A549 (cell line): ENCODE measurements around the gene SENP7. TPM values are rescaled to one million over a fixed set of nuclear protein-coding genes. Genes with fewer than 3 reads are reported as not detected.

Experiments used
- ATAC-seq, 2 experiments: fragments of 200-7000 bp in 1 of 2; fragments of >200 bp in 1 of 2; cut with Nextera tagmentation in 1 of 2; cut with Tn5 transposase in 1 of 2; 3 replicates each; pipeline versions ENCODE4 v1.8.0 to v1.9.1; 2018 to 2020; ENCODE audit warnings: mild to moderate bottlenecking in 1 of 2, moderate library complexity in 1 of 2
- CTCF ChIA-PET: fragments of 300-600 bp; sonication (Branson Sonifier 250); formaldehyde crosslinking; extraction: SDS; loops from one replicate; lab custom pipeline; 2021; ENCODE audit warnings: antibody characterized with exemption, inconsistent platforms; lab: Yijun Ruan, JAX
- POLR2A ChIA-PET: fragments of 350-600 bp; formaldehyde crosslinking; extraction: SDS; loops from one replicate; lab custom pipeline; 2021; ENCODE audit warnings: antibody characterized with exemption, inconsistent platforms; lab: Yijun Ruan, JAX
- DNase-seq, 2 experiments: peaks; one replicate each; pipeline versions ENCODE4 v3.0.0 to v3.0.0-alpha.2; 2011 to 2016; ENCODE audit warnings: low read depth in 1 of 2, low spot score in 1 of 2
- FAIRE-seq: peaks from 2 replicates; lab custom pipeline; 2011; peaks lifted over from hg19 to GRCh38; lab: Jason Lieb, UNC
- H3K27ac ChIP-seq, 2 experiments: fragments of >200 bp; sonication (Bioruptor Twin); formaldehyde crosslinking; 3 replicates each; pipeline ENCODE4 v1.5.1; 2016 to 2017
- H3K4me1 ChIP-seq: fragments of >200 bp; sonication (Bioruptor Twin); formaldehyde crosslinking; 3 replicates; pipeline ENCODE4 v1.6.1; 2016
- H3K4me2 ChIP-seq: fragments of >200 bp; sonication (Bioruptor Twin); formaldehyde crosslinking; 3 replicates; pipeline ENCODE4 v1.6.1; 2016
- H3K4me3 ChIP-seq: fragments of >200 bp; sonication (Bioruptor Twin); formaldehyde crosslinking; 3 replicates; pipeline ENCODE4 v1.5.1; 2016
- H3K9me3 ChIP-seq: fragments of >200 bp; sonication (Bioruptor Twin); formaldehyde crosslinking; 3 replicates; pipeline ENCODE4 v1.6.1; 2016
- BHLHE40 ChIP-seq: IDR thresholded peaks from 2 replicates; pipeline ENCODE4 v1.6.1; 2012; ENCODE audit warnings: low read depth, low read length, inconsistent platforms
- CBX2 ChIP-seq: fragments of 200-600 bp; sonication (generic); IDR thresholded peaks from 2 replicates; pipeline ENCODE4 v1.6.1; 2016; ENCODE audit warnings: low read depth, mild to moderate bottlenecking, borderline replicate concordance
- CBX8 ChIP-seq: fragments of 200-600 bp; sonication (generic); IDR thresholded peaks from 2 replicates; pipeline ENCODE4 v1.6.1; 2016
- CHD2 ChIP-seq: fragments of 150-350 bp; IDR thresholded peaks from 2 replicates; pipeline ENCODE4 v1.6.1; 2014; ENCODE audit warnings: low read length; ENCODE audit not compliant: partially characterized antibody
- CHD4 ChIP-seq: fragments of 200-600 bp; sonication (generic); IDR thresholded peaks from 2 replicates; pipeline ENCODE4 v1.6.1; 2016; ENCODE audit warnings: antibody characterized with exemption, mild to moderate bottlenecking, borderline replicate concordance
- EP300 ChIP-seq, 2 experiments: fragments of >200 bp; sonication (Bioruptor Twin); formaldehyde crosslinking; IDR thresholded peaks; 2 replicates in 1 of 2; 3 replicates in 1 of 2; pipeline ENCODE4 v1.6.1; 2016 to 2017
- FOSB ChIP-seq: fragments of 250-450 bp; sonication (Bioruptor Pico); IDR thresholded peaks from 2 replicates; pipeline ENCODE4 v1.5.0; 2020; ENCODE audit warnings: mild to moderate bottlenecking, moderate library complexity
- FOXS1 ChIP-seq: fragments of 250-450 bp; sonication (Bioruptor Pico); IDR thresholded peaks from 2 replicates; pipeline ENCODE4 v1.5.0; 2020; ENCODE audit warnings: mild to moderate bottlenecking, moderate library complexity
- HDAC2 ChIP-seq: fragments of 200-600 bp; sonication (generic); IDR thresholded peaks from 2 replicates; pipeline ENCODE4 v1.6.1; 2016
- JUNB ChIP-seq: fragments of >200 bp; sonication (Bioruptor Twin); formaldehyde crosslinking; IDR thresholded peaks from 2 replicates; pipeline ENCODE4 v1.6.1; 2016
- KDM1A ChIP-seq: fragments of 200-600 bp; sonication (generic); IDR thresholded peaks from 2 replicates; pipeline ENCODE4 v1.6.1; 2016; ENCODE audit warnings: low read depth, mild to moderate bottlenecking
- MYC ChIP-seq: IDR thresholded peaks from 2 replicates; pipeline ENCODE4 v1.6.1; 2012; ENCODE audit warnings: mild to moderate bottlenecking, inconsistent platforms, low read length, improper control_type of control experiment, borderline replicate concordance
- NFE2L2 ChIP-seq: fragments of 150-350 bp; conservative IDR thresholded peaks from 2 replicates; pipeline ENCODE4 v1.6.1; 2014; ENCODE audit warnings: low read length
- NR3C1 ChIP-seq: fragments of >200 bp; sonication (Bioruptor Twin); formaldehyde crosslinking; IDR thresholded peaks from 3 replicates; pipeline ENCODE4 v1.6.1; 2017
- PBX3 ChIP-seq: IDR thresholded peaks from 2 replicates; pipeline ENCODE4 v1.6.1; 2012
- POLR2A ChIP-seq: IDR thresholded peaks from 2 replicates; pipeline ENCODE4 v1.6.1; 2012; ENCODE audit warnings: mild to moderate bottlenecking, low read length
- RAD21 ChIP-seq, 2 experiments: fragments of >200 bp in 1 of 2; sonication (Bioruptor Twin) in 1 of 2; formaldehyde crosslinking in 1 of 2; IDR thresholded peaks in 1 of 2; conservative IDR thresholded peaks in 1 of 2; 2 replicates in 1 of 2; 3 replicates in 1 of 2; pipeline ENCODE4 v1.6.1; 2012 to 2018; ENCODE audit warnings: inconsistent platforms in 1 of 2
- RARB ChIP-seq: fragments of 250-450 bp; sonication (Bioruptor Pico); IDR thresholded peaks from 2 replicates; pipeline ENCODE4 v1.8.0; 2021; ENCODE audit warnings: mild to moderate bottlenecking, moderate library complexity
- RCOR1 ChIP-seq: fragments of 150-350 bp; IDR thresholded peaks from 2 replicates; pipeline ENCODE4 v1.6.1; 2014; ENCODE audit warnings: antibody characterized with exemption, low read length, low read depth
- RFX5 ChIP-seq: fragments of 450-650 bp; IDR thresholded peaks from 2 replicates; pipeline ENCODE4 v1.7.1; 2014; ENCODE audit warnings: antibody characterized with exemption, mild to moderate bottlenecking, moderate library complexity
- RNF2 ChIP-seq: fragments of 200-600 bp; sonication (generic); IDR thresholded peaks from 2 replicates; pipeline ENCODE4 v1.6.1; 2016; ENCODE audit warnings: low read depth, mild to moderate bottlenecking, antibody characterized with exemption, moderate library complexity, borderline replicate concordance
- SMC3 ChIP-seq: fragments of >200 bp; sonication (Bioruptor Twin); formaldehyde crosslinking; IDR thresholded peaks from 3 replicates; pipeline ENCODE4 v1.6.1; 2018; ENCODE audit warnings: inconsistent platforms
- ZFP36 ChIP-seq: fragments of 450-650 bp; IDR thresholded peaks from 2 replicates; pipeline ENCODE4 v1.6.1; 2014; ENCODE audit warnings: borderline replicate concordance; ENCODE audit not compliant: partially characterized antibody
- WGBS: methylation state at CpG from one replicate; pipeline ENCODE4 v1.1.6; 2017; ENCODE audit errors: missing lambda C conversion rate; 5-methylcytosine and 5-hydroxymethylcytosine counted together
- polyA plus RNA-seq, 4 experiments: library from polyadenylated mRNA; depleted of rRNA in 3 of 4; stranded (reverse); fragments of >200 nt; fragmentation: RNase III in 1 of 4; extraction: RNeasy Plus Mini Kit Qiagen cat#74134 plus additional on column Dnase treatment in 1 of 4; gene quantifications; 2 replicates in 3 of 4; 3 replicates in 1 of 4; pipeline ENCODE4 v1.2.3, GENCODE V29; 2011 to 2017
- TF ChIP-seq, protein P1 (sequence below): IDR thresholded peaks from 2 replicates; pipeline ENCODE4 v1.6.1; 2012; ENCODE audit warnings: low read depth, borderline replicate concordance
- TF ChIP-seq, protein P2 (sequence below): IDR thresholded peaks from 2 replicates; pipeline ENCODE4 v1.6.1; 2012
- TF ChIP-seq, protein P3 (sequence below): fragments of >200 bp; sonication (Bioruptor Twin); formaldehyde crosslinking; IDR thresholded peaks from 2 replicates; pipeline ENCODE4 v1.6.1; 2016
- TF ChIP-seq, protein P4 (sequence below): fragments of 250-450 bp; sonication (Bioruptor Pico); IDR thresholded peaks from 2 replicates; pipeline ENCODE4 v1.5.0; 2020; ENCODE audit warnings: low read depth, mild to moderate bottlenecking, moderate library complexity
- TF ChIP-seq, protein P5 (sequence below): fragments of 250-450 bp; sonication (Bioruptor Pico); IDR thresholded peaks from 2 replicates; pipeline ENCODE4 v1.5.0; 2021; ENCODE audit warnings: mild to moderate bottlenecking, moderate library complexity, borderline replicate concordance

Gene SENP7
- polyA plus RNA-seq, 2 of the 4 experiments (the other 2 are of a cell fraction): 3.1 to 10.3 TPM

GRCh38 chr3:101461451-101461850 is 51.6 kb downstream of the SENP7 start:
- Histone ChIP-seq H3K27ac (no peak overlapping the region), H3K4me1 (peaks cover 3% of the 10 kb centered on the region; the same call in 1 of the 3 replicates), H3K4me3 (no peak overlapping the region), H3K9me3 (no peaks in the 10 kb centered on the region), H3K4me2 (no peak overlapping the region)
- ATAC-seq (no peak), DNase-seq (no peak), FAIRE-seq (peak; percentile 46)
- WGBS: 74% methylated on average over 4 of the region's 4 CpGs
- ChIA-PET POLR2A (no interaction called here), CTCF (no interaction called here)
- TF ChIP-seq, protein P1, sequence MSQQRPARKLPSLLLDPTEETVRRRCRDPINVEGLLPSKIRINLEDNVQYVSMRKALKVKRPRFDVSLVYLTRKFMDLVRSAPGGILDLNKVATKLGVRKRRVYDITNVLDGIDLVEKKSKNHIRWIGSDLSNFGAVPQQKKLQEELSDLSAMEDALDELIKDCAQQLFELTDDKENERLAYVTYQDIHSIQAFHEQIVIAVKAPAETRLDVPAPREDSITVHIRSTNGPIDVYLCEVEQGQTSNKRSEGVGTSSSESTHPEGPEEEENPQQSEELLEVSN: no peak
- TF ChIP-seq HDAC2 (no peak), RCOR1 (no peak), CBX8 (no peak), CHD4 (no peak), ZFP36 (no peak), PBX3 (no peak), RNF2 (no peak), CHD2 (no peak), EP300 (IDR thresholded peaks at IDR 0.05) (no peak), POLR2A (no peak), NR3C1 (no peak)
- TF ChIP-seq, protein P2, sequence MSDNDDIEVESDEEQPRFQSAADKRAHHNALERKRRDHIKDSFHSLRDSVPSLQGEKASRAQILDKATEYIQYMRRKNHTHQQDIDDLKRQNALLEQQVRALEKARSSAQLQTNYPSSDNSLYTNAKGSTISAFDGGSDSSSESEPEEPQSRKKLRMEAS: no peak

DNA sequence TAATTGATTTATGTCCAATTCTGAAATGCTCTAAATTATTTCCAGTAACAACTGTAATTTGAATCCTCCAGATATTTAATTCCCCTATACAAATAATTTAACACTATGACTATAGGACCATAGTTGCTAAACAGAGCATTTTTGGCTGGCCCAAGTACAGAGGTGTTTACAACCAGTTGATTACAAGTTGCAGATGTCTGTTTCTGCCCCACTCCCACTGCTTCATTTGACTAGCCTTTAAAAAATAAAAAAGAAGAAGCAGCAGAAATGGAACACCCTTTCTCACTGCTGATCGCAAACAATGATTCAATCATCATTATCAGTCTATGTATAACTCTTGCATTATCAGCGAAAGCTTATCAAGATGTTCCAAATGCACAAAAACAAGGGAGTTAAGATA is 54.6 kb downstream of the SENP7 start:
- H3K9me3 ChIP-seq: no peaks in the 10 kb centered on the region
- CTCF ChIA-PET: no interaction called here
- 95% methylated on average over 2 of the region's 2 CpGs for whole genome bisulfite sequencing
- H3K4me3 ChIP-seq: no peak overlapping the region
- no peak for ATAC-seq
- DNase-seq: no peak
- TF ChIP-seq FOXS1 (CRISPR knock-in tag) (no peak), RFX5 (no peak), RARB (no peak), CBX2 (no peak), FOSB (no peak), RAD21 (conservative IDR thresholded peaks at IDR 0.05 in 1 of 2, IDR thresholded peaks at IDR 0.05 in 1 of 2) (no peak), CBX8 (no peak), BHLHE40 (no peak), SMC3 (no peak), NFE2L2 (no peak), JUNB (no peak), NR3C1 (no peak), KDM1A (no peak), ZFP36 (no peak), MYC (no peak)
- TF ChIP-seq, protein P3, sequence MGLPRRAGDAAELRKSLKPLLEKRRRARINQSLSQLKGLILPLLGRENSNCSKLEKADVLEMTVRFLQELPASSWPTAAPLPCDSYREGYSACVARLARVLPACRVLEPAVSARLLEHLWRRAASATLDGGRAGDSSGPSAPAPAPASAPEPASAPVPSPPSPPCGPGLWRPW: no peak
- TF ChIP-seq, protein P2: no peak
- TF ChIP-seq, protein P1: no peak
- TF ChIP-seq, protein P4, sequence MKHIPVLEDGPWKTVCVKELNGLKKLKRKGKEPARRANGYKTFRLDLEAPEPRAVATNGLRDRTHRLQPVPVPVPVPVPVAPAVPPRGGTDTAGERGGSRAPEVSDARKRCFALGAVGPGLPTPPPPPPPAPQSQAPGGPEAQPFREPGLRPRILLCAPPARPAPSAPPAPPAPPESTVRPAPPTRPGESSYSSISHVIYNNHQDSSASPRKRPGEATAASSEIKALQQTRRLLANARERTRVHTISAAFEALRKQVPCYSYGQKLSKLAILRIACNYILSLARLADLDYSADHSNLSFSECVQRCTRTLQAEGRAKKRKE: no peak
- TF ChIP-seq, protein P5, sequence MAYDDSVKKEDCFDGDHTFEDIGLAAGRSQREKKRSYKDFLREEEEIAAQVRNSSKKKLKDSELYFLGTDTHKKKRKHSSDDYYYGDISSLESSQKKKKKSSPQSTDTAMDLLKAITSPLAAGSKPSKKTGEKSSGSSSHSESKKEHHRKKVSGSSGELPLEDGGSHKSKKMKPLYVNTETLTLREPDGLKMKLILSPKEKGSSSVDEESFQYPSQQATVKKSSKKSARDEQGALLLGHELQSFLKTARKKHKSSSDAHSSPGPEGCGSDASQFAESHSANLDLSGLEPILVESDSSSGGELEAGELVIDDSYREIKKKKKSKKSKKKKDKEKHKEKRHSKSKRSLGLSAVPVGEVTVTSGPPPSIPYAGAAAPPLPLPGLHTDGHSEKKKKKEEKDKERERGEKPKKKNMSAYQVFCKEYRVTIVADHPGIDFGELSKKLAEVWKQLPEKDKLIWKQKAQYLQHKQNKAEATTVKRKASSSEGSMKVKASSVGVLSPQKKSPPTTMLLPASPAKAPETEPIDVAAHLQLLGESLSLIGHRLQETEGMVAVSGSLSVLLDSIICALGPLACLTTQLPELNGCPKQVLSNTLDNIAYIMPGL (CRISPR knock-in tag): no peak
- no peak for FAIRE-seq
- no peak overlapping the region for H3K27ac ChIP-seq
- no peaks in the 10 kb centered on the region; the same call in 2 of the 3 replicates for H3K4me1 ChIP-seq
- POLR2A ChIA-PET: no interaction called here
- H3K4me2 ChIP-seq: no peak overlapping the region
